SK-N-MC (cell line): ENCODE results near the gene PPT2.

Source experiments
- EZH2 ChIP-seq: fragments of 200-600 bp; sonication (generic); IDR thresholded peaks from one replicate; pipeline ENCODE4 v1.6.1; 2017; ENCODE audit warnings: antibody characterized with exemption
- FOXP2 ChIP-seq: optimal IDR thresholded peaks from 2 replicates; pipeline ENCODE3; 2011; ENCODE audit warnings: mild to moderate bottlenecking, moderate library complexity; ENCODE audit not compliant: insufficient read depth; ENCODE audit errors: extremely low read length, control extremely low read depth
- POLR2AphosphoS5 ChIP-seq: IDR thresholded peaks from 2 replicates; pipeline ENCODE4 v1.6.1; 2012; ENCODE audit warnings: mild to moderate bottlenecking, low read depth, low read length, borderline replicate concordance

DNA sequence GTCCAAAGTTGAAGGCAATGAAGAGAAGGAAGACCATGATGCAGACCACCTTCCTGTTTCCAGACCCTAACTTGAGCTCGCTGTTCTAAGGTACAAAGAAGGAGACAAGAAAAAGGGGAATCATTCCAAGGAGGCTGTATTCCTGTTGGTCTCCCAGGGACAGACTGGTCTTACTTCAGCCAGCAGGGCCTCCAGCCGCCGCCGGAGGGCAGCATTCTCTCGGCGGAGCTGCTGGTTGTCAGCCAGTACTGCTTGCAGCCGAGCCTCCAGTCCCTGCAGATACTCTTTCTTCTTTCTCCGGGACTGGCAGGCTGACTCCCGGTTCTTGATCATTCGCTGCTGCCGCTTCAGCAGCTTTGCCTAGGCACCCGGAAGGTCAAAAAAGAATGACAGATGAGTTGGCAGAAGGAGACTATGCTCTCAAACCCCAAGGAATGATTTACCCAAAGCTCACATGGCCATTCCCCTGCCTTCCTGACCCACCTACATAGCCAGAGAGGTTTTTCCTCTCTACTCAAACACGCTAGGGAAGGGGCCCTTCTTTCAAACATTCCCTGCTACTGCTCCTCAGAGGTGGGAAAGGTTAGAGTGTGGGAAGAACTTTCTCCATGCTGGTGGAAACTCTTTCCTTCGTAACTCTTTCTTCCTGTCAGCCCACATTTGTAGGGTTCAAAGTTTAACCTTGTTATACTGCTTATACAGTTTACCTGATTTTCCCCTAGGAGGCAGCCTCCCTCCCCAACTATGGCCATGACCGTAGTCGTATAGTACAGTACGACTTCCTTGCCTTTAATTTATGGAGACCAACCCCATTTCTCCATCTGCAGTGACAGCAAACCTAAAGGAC, 34.9 kb upstream of the PPT2 start:
- TF ChIP-seq EZH2 (no peak), POLR2AphosphoS5 (no peak), FOXP2 (no peak)
